ENCODE results near the gene ZMYND15. TPM values are rescaled to one million over a fixed set of nuclear protein-coding genes. Genes with fewer than 3 reads are reported as not detected.

Gene ZMYND15
- polyA plus RNA-seq, 1 experiment = 0.13 TPM

DNA sequence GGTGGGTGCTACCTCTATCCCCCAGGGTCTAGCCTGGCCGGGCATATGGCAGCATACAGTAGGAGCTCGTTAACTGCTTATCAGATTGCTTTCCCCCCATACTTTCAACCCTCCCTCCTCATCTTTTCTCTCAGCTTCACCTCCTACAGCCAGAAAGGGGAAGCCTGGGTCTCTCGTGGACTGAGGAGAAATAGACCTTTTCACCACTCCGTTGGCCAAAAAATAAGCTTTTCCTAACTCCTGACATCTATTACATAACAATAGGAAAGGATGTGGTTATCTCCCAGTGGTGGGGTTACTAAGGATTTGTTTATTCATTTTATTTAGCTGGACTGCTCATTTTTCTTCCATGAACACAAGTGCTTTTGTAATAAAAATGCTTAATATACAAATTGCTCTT, 9.1 kb downstream of the ZMYND15 start:
- TF ChIP-seq, protein P1, sequence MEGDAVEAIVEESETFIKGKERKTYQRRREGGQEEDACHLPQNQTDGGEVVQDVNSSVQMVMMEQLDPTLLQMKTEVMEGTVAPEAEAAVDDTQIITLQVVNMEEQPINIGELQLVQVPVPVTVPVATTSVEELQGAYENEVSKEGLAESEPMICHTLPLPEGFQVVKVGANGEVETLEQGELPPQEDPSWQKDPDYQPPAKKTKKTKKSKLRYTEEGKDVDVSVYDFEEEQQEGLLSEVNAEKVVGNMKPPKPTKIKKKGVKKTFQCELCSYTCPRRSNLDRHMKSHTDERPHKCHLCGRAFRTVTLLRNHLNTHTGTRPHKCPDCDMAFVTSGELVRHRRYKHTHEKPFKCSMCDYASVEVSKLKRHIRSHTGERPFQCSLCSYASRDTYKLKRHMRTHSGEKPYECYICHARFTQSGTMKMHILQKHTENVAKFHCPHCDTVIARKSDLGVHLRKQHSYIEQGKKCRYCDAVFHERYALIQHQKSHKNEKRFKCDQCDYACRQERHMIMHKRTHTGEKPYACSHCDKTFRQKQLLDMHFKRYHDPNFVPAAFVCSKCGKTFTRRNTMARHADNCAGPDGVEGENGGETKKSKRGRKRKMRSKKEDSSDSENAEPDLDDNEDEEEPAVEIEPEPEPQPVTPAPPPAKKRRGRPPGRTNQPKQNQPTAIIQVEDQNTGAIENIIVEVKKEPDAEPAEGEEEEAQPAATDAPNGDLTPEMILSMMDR (IDR thresholded peaks at IDR 0.05; ENCODE audit: insufficient read depth, low read depth, low read length) = no peak
- ChIA-PET POLR2A (no interaction called here), CTCF (interaction anchor here (2.1 kb wide), 1 partner anchor 42 kb away, joined by 4 read pairs; no protein-coding TSS in a partner anchor)
- H3K36me3 ChIP-seq (ENCODE audit: control insufficient read depth, insufficient read depth, low read length) = no peaks in the 10 kb centered on the region
- no peak for DNase-seq (ENCODE audit: low read depth)
- no peak overlapping the region for H3K4me3 ChIP-seq (ENCODE audit: low read depth, low read length)
- peaks cover 17% of the 10 kb centered on the region for H3K27me3 ChIP-seq (ENCODE audit: control insufficient read depth, insufficient read depth, low read length)

- Histone ChIP-seq H3K27me3 (ENCODE audit: control insufficient read depth, insufficient read depth, low read length) (peaks cover 13% of the 10 kb centered on the region), H3K36me3 (ENCODE audit: control insufficient read depth, insufficient read depth, low read length) (no peaks in the 10 kb centered on the region), H3K4me3 (ENCODE audit: low read depth, low read length) (no peak overlapping the region)
- ChIA-PET CTCF (no interaction called here), POLR2A (no interaction called here)
- TF ChIP-seq, protein P1 (IDR thresholded peaks at IDR 0.05; ENCODE audit: insufficient read depth, low read depth, low read length) = no peak
- no peak for DNase-seq (ENCODE audit: low read depth)
These were observed 11.0 kb downstream of the ZMYND15 start for GRCh38 chr17:4750606-4751005.

GRCh38 chr17:4751932-4752331, 12.3 kb downstream of the ZMYND15 start:
- H3K4me3 ChIP-seq (ENCODE audit: low read depth, low read length) = no peak overlapping the region
- H3K36me3 ChIP-seq (ENCODE audit: control insufficient read depth, insufficient read depth, low read length) = no peaks in the 10 kb centered on the region
- POLR2A ChIA-PET = no interaction called here
- TF ChIP-seq, protein P1 (IDR thresholded peaks at IDR 0.05; ENCODE audit: insufficient read depth, low read depth, low read length) = no peak
- no peak for DNase-seq (ENCODE audit: low read depth)
- CTCF ChIA-PET = interaction anchor here (0.6 kb wide), 1 partner anchor 1722 kb away, joined by 3 read pairs; no protein-coding TSS in a partner anchor
- H3K27me3 ChIP-seq (ENCODE audit: control insufficient read depth, insufficient read depth, low read length) = peaks cover 14% of the 10 kb centered on the region

DNA sequence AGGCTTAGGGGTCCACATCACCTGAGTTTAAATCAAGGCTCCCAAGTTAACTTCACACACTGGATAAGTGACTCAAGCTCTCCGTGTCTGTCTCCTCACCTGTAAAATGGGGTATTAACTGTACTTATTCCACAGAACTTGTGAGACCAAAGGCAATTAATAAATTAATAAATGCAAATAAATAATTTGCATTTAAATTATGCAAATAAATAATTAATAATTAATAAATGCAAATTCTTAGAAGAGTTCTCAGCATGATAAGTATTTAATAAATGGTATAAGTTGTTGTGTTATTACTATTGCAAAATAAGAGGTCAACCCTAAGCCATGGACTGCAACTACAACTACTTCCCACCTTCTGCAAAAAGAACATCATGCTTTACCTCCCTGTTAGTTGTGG, 13.8 kb downstream of the ZMYND15 start:
- CTCF ChIA-PET = no interaction called here
- TF ChIP-seq, protein P1 (IDR thresholded peaks at IDR 0.05; ENCODE audit: insufficient read depth, low read depth, low read length) = no peak
- POLR2A ChIA-PET = no interaction called here
- DNase-seq (ENCODE audit: low read depth) = no peak
- Histone ChIP-seq H3K4me3 (ENCODE audit: low read depth, low read length) (no peak overlapping the region), H3K36me3 (ENCODE audit: control insufficient read depth, insufficient read depth, low read length) (no peaks in the 10 kb centered on the region), H3K27me3 (ENCODE audit: control insufficient read depth, insufficient read depth, low read length) (peaks cover 11% of the 10 kb centered on the region)

DNA sequence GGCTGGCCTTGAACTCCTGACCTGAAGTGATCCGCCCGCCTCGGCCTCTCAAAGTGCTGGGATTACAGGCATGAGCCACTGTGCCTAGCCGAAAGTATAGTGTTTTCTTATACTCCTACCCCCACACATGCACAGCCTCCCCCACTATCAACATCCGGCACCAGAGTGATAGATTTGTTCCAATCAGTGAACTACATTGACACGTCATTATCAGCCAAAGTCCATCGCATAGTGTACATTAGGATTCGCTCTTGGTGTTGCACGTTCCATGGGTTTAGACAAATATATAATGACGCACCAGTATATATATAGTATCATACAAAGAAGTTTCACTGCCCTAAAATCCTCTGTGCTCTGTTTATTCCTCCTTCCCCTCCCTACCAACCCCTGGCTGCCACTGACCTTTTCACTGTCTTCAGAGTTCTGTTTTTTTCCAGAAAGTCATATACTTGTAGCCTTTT, 20.2 kb downstream of the ZMYND15 start:
- Histone ChIP-seq H3K4me3 (ENCODE audit: low read depth, low read length) (no peak overlapping the region), H3K36me3 (ENCODE audit: control insufficient read depth, insufficient read depth, low read length) (no peaks in the 10 kb centered on the region), H3K27me3 (ENCODE audit: control insufficient read depth, insufficient read depth, low read length) (peaks cover 8% of the 10 kb centered on the region)
- ChIA-PET CTCF (no interaction called here), POLR2A (no interaction called here)
- TF ChIP-seq, protein P1 (IDR thresholded peaks at IDR 0.05; ENCODE audit: insufficient read depth, low read depth, low read length) = no peak
- DNase-seq (ENCODE audit: low read depth) = no peak
